ENCODE results near the gene MYOM1. TPM values are rescaled to one million over a fixed set of nuclear protein-coding genes. Genes with fewer than 3 reads are reported as not detected.
A peak's percentile ranks its signal among the peaks of the same experiment; 100 is the strongest.

The MYOM1 gene
- total RNA-seq, 1 donor from 2014 or later, result 1.3 TPM

DNA sequence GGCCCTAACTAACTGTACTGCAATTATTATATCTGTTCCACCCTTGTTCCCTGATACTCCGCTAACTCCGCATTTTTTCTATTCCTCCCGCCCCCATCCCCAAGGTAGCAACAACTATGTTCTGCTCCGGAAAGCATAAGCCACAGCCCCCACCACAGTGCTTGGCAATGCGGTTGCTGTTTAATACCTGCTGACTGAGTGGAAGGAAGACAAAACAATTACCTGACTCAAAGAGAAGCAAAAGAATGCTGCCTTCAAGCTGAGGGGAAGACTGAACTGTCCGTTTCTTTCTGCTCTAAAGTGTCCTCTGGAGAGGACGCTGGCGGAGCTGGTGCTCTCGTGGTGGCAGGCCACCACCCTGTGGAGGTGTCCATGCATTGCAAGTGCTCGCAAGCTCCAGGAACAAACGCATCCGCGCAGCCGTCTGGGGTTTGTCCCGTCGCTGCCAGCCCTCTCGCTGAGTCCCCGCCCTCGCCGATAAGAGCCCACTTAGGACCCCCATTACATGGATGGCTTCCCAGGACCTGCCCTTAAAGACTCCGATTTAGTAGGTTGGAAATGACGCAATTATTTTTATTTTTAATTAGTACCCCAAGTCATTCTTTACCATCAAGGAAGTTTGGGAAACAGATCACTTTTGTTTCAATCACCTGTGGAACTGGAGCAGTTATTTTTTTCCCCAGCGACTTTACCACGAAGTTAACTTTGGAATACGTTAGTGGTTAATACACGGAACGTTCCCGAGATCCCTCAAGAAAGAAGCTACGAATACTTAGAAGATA lies 26.3 kb upstream of the MYOM1 start:
- no peaks in the 10 kb centered on the region for H3K27me3 Mint-ChIP-seq (ENCODE audit: unreplicated experiment)
- peak overlapping the region; percentile 90 for H3K4me3 Mint-ChIP-seq (ENCODE audit: unreplicated experiment)
- DNase-seq, result peak; percentile 87
- no peak overlapping the region for H3K27ac Mint-ChIP-seq (ENCODE audit: unreplicated experiment)
- peaks cover 16% of the 10 kb centered on the region for H3K4me1 Mint-ChIP-seq (ENCODE audit: low read depth, unreplicated experiment)
- H3K9me3 Mint-ChIP-seq (ENCODE audit: unreplicated experiment), result peaks cover 5% of the 10 kb centered on the region
- peaks cover under 1% of the 10 kb centered on the region for H3K36me3 Mint-ChIP-seq (ENCODE audit: unreplicated experiment)
- peak; percentile 84 for TF ChIP-seq CTCF (IDR thresholded peaks at IDR 0.05; ENCODE audit: partially characterized antibody, unreplicated experiment)

DNA sequence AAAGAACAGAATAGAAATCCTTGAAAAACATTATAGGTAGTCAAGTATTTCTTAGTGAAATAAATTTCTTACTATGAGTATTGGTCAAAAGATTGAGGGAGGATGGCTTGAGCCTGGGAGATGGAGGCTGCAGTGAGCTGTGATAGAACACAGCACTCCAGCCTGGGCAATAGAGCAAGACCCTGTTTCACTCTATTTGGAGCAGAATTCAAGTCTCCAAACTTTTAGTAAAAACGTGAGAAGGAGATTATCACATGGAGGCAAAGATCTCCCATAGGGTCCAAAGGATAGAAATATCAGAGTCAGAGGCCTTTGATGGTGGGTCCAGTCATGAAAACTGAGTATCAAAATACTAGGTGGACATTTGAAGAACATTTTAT lies 25.4 kb upstream of the MYOM1 start:
- Mint-ChIP-seq H3K27ac (ENCODE audit: unreplicated experiment) (no peak overlapping the region), H3K9me3 (ENCODE audit: unreplicated experiment) (peaks cover 5% of the 10 kb centered on the region), H3K4me1 (ENCODE audit: low read depth, unreplicated experiment) (peaks cover 11% of the 10 kb centered on the region), H3K4me3 (ENCODE audit: unreplicated experiment) (no peak overlapping the region), H3K27me3 (ENCODE audit: unreplicated experiment) (no peaks in the 10 kb centered on the region), H3K36me3 (ENCODE audit: unreplicated experiment) (peaks cover 9% of the 10 kb centered on the region)
- no peak for DNase-seq
- TF ChIP-seq CTCF (IDR thresholded peaks at IDR 0.05; ENCODE audit: partially characterized antibody, unreplicated experiment), result no peak

- no peaks in the 10 kb centered on the region for H3K27me3 Mint-ChIP-seq (ENCODE audit: unreplicated experiment)
- H3K4me1 Mint-ChIP-seq (ENCODE audit: low read depth, unreplicated experiment), result no peaks in the 10 kb centered on the region
- H3K27ac Mint-ChIP-seq (ENCODE audit: unreplicated experiment), result no peak overlapping the region
- H3K4me3 Mint-ChIP-seq (ENCODE audit: unreplicated experiment), result no peak overlapping the region
- H3K9me3 Mint-ChIP-seq (ENCODE audit: unreplicated experiment), result peaks cover 1% of the 10 kb centered on the region
- DNase-seq, result no peak
- H3K36me3 Mint-ChIP-seq (ENCODE audit: unreplicated experiment), result peaks cover 14% of the 10 kb centered on the region
- TF ChIP-seq CTCF (IDR thresholded peaks at IDR 0.05; ENCODE audit: partially characterized antibody, unreplicated experiment), result no peak
Observed at GRCh38 chr18:3238742-3239141, 19.0 kb upstream of the MYOM1 start.

GRCh38 chr18:3236470-3236869 lies 16.7 kb upstream of the MYOM1 start:
- peaks cover 1% of the 10 kb centered on the region for H3K9me3 Mint-ChIP-seq (ENCODE audit: unreplicated experiment)
- no peak for TF ChIP-seq CTCF (IDR thresholded peaks at IDR 0.05; ENCODE audit: partially characterized antibody, unreplicated experiment)
- no peak for DNase-seq
- no peak overlapping the region for H3K27ac Mint-ChIP-seq (ENCODE audit: unreplicated experiment)
- H3K27me3 Mint-ChIP-seq (ENCODE audit: unreplicated experiment), result no peaks in the 10 kb centered on the region
- H3K4me3 Mint-ChIP-seq (ENCODE audit: unreplicated experiment), result no peak overlapping the region
- H3K36me3 Mint-ChIP-seq (ENCODE audit: unreplicated experiment), result peaks cover 14% of the 10 kb centered on the region
- H3K4me1 Mint-ChIP-seq (ENCODE audit: low read depth, unreplicated experiment), result no peaks in the 10 kb centered on the region

DNA sequence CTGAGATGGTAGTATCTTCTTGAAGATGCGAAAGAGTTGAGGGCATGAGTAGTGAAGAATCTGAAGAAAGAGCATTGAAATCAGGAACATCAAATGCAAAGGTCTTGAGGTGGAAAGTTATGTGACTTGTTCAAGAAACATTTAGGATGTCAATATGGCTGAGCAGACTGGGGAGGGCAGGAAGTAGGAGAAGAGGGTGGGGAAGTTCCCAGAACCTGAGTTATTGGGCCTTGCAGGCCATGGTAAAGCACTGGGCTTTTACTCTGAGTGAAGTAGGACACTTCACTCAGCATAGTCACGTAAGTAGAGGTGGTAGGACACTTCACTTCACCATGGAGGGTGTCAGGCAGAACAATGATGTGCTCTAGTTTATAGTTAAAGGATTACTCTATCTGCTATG lies 16.1 kb upstream of the MYOM1 start:
- H3K4me3 Mint-ChIP-seq (ENCODE audit: unreplicated experiment), result no peak overlapping the region
- H3K4me1 Mint-ChIP-seq (ENCODE audit: low read depth, unreplicated experiment), result no peaks in the 10 kb centered on the region
- peaks cover 1% of the 10 kb centered on the region for H3K9me3 Mint-ChIP-seq (ENCODE audit: unreplicated experiment)
- TF ChIP-seq CTCF (IDR thresholded peaks at IDR 0.05; ENCODE audit: partially characterized antibody, unreplicated experiment), result no peak
- H3K36me3 Mint-ChIP-seq (ENCODE audit: unreplicated experiment), result peaks cover 12% of the 10 kb centered on the region
- H3K27ac Mint-ChIP-seq (ENCODE audit: unreplicated experiment), result no peak overlapping the region
- no peaks in the 10 kb centered on the region for H3K27me3 Mint-ChIP-seq (ENCODE audit: unreplicated experiment)
- no peak for DNase-seq

Measured in glutamatergic neuron (in vitro differentiated cells).